ENCODE measurements around the gene TXNDC2. TPM values are rescaled to one million over a fixed set of nuclear protein-coding genes. Genes with fewer than 3 reads are reported as not detected.

The TXNDC2 gene
- total and polyA plus RNA-seq, 9 of the 15 experiments (the other 6 are each of a cell fraction or from before 2014, with no cell fraction given), result 1.2 to 4.9 (median 2.3) TPM

- TF ChIP-seq, protein P1, sequence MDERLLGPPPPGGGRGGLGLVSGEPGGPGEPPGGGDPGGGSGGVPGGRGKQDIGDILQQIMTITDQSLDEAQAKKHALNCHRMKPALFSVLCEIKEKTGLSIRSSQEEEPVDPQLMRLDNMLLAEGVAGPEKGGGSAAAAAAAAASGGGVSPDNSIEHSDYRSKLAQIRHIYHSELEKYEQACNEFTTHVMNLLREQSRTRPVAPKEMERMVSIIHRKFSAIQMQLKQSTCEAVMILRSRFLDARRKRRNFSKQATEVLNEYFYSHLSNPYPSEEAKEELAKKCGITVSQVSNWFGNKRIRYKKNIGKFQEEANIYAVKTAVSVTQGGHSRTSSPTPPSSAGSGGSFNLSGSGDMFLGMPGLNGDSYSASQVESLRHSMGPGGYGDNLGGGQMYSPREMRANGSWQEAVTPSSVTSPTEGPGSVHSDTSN (CRISPR knock-in tag; IDR thresholded peaks at IDR 0.05; ENCODE audit: low read depth), result no peak
- TF ChIP-seq, protein P1 (tag; conservative IDR thresholded peaks at IDR 0.05; ENCODE audit: low read depth), result peak; percentile 78
- TF ChIP-seq RHOXF2B (CRISPR knock-in tag; conservative IDR thresholded peaks at IDR 0.05) (no peak), ZNF23 (CRISPR knock-in tag; IDR thresholded peaks at IDR 0.05) (no peak), POLR3G (IDR thresholded peaks at IDR 0.05; ENCODE audit: extremely low read depth, insufficient read length, insufficient replicate concordance) (no peak), NR3C1 (CRISPR knock-in tag; IDR thresholded peaks at IDR 0.05) (no peak), POLR2A (conservative IDR thresholded peaks at IDR 0.05) (peak; percentile 71; the same call in 1 of the 2 replicates), PCBP1 (IDR thresholded peaks at IDR 0.05; ENCODE audit: low read depth, low read length, poor library complexity, severe bottlenecking) (no peak), FOXJ3 (CRISPR knock-in tag; IDR thresholded peaks at IDR 0.05) (no peak), CHCHD3 (CRISPR knock-in tag; IDR thresholded peaks at IDR 0.05) (no peak), SMAD2 (IDR thresholded peaks at IDR 0.05; ENCODE audit: low read depth, low read length) (no peak)
- TF ChIP-seq, protein P2, sequence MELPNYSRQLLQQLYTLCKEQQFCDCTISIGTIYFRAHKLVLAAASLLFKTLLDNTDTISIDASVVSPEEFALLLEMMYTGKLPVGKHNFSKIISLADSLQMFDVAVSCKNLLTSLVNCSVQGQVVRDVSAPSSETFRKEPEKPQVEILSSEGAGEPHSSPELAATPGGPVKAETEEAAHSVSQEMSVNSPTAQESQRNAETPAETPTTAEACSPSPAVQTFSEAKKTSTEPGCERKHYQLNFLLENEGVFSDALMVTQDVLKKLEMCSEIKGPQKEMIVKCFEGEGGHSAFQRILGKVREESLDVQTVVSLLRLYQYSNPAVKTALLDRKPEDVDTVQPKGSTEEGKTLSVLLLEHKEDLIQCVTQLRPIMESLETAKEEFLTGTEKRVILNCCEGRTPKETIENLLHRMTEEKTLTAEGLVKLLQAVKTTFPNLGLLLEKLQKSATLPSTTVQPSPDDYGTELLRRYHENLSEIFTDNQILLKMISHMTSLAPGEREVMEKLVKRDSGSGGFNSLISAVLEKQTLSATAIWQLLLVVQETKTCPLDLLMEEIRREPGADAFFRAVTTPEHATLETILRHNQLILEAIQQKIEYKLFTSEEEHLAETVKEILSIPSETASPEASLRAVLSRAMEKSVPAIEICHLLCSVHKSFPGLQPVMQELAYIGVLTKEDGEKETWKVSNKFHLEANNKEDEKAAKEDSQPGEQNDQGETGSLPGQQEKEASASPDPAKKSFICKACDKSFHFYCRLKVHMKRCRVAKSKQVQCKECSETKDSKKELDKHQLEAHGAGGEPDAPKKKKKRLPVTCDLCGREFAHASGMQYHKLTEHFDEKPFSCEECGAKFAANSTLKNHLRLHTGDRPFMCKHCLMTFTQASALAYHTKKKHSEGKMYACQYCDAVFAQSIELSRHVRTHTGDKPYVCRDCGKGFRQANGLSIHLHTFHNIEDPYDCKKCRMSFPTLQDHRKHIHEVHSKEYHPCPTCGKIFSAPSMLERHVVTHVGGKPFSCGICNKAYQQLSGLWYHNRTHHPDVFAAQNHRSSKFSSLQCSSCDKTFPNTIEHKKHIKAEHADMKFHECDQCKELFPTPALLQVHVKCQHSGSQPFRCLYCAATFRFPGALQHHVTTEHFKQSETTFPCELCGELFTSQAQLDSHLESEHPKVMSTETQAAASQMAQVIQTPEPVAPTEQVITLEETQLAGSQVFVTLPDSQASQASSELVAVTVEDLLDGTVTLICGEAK (IDR thresholded peaks at IDR 0.05), result no peak
- TF ChIP-seq, protein P2 (CRISPR knock-in tag; IDR thresholded peaks at IDR 0.05), result no peak
- TF ChIP-seq, protein P3, sequence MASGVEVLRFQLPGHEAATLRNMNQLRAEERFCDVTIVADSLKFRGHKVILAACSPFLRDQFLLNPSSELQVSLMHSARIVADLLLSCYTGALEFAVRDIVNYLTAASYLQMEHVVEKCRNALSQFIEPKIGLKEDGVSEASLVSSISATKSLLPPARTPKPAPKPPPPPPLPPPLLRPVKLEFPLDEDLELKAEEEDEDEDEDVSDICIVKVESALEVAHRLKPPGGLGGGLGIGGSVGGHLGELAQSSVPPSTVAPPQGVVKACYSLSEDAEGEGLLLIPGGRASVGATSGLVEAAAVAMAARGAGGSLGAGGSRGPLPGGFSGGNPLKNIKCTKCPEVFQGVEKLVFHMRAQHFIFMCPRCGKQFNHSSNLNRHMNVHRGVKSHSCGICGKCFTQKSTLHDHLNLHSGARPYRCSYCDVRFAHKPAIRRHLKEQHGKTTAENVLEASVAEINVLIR (CRISPR knock-in tag; IDR thresholded peaks at IDR 0.05), result peak; percentile 81
Observed at GRCh38 chr18:9876867-9877654, 8.7 kb upstream of the TXNDC2 start (continued).

Data from K562 (cell line).